WTC11 (cell line): Measurements from ENCODE around the gene ZFPM1. TPM values are rescaled to one million over a fixed set of nuclear protein-coding genes. Genes with fewer than 3 reads are reported as not detected.

Experiments used
- ATAC-seq: fragments of 200-7000 bp; cut with Tn5 transposase; 2 replicates; pipeline ENCODE4 v1.10.0; 2021; ENCODE audit warnings: mild to moderate bottlenecking, moderate library complexity
- CTCF ChIA-PET: fragments of 300-600 bp; sonication (Branson Sonifier 250); formaldehyde crosslinking; loops from one replicate; lab custom pipeline; 2021; ENCODE audit warnings: antibody characterized with exemption; lab: Charles Lee
- POLR2A ChIA-PET: fragments of 350-600 bp; sonication (Branson Sonifier 250); formaldehyde crosslinking; loops from one replicate; lab custom pipeline; 2021; ENCODE audit warnings: antibody characterized with exemption; lab: Charles Lee
- DNase-seq: peaks from one replicate; pipeline ENCODE4 v3.0.0; 2021; ENCODE audit warnings: low spot score
- H3K27ac Mint-ChIP-seq: 2 replicates; pipeline ENCODE4 v1.8.0; 2021; ENCODE audit warnings: mixed read lengths
- H3K27me3 Mint-ChIP-seq: 2 replicates; pipeline ENCODE4 v1.8.0; 2021; ENCODE audit warnings: low read depth, mild to moderate bottlenecking, moderate library complexity, mixed read lengths
- H3K36me3 Mint-ChIP-seq: 2 replicates; pipeline ENCODE4 v1.8.0; 2021; ENCODE audit warnings: mixed read lengths
- H3K4me1 Mint-ChIP-seq: 2 replicates; pipeline ENCODE4 v1.8.0; 2022; ENCODE audit warnings: mixed read lengths
- H3K4me3 Mint-ChIP-seq: 2 replicates; pipeline ENCODE4 v1.8.0; 2021; ENCODE audit warnings: mild to moderate bottlenecking, moderate library complexity, mixed read lengths
- H3K9me3 Mint-ChIP-seq: 2 replicates; pipeline ENCODE4 v1.8.0; 2021; ENCODE audit warnings: mixed read lengths
- ATF3 ChIP-seq: sonication (generic); formaldehyde crosslinking; conservative IDR thresholded peaks from 2 replicates; pipeline ENCODE4 v1.8.1; 2022; ENCODE audit warnings: mild to moderate bottlenecking, missing genetic modification reagents
- ELF4 ChIP-seq: sonication (generic); formaldehyde crosslinking; IDR thresholded peaks from 2 replicates; pipeline ENCODE4 v1.8.1; 2022; ENCODE audit warnings: low read depth, mild to moderate bottlenecking, moderate library complexity, missing genetic modification reagents
- GABPB1 ChIP-seq: sonication (generic); formaldehyde crosslinking; IDR thresholded peaks from 2 replicates; pipeline ENCODE4 v1.8.1; 2023; ENCODE audit warnings: mild to moderate bottlenecking, missing genetic modification reagents
- KAT7 ChIP-seq: sonication (generic); formaldehyde crosslinking; IDR thresholded peaks from 2 replicates; pipeline ENCODE4 v1.8.1; 2023; ENCODE audit warnings: missing genetic modification reagents, mild to moderate bottlenecking, borderline replicate concordance
- RORB ChIP-seq: fragments of 250-450 bp; sonication (Bioruptor Pico); IDR thresholded peaks from 2 replicates; pipeline ENCODE4 v1.9.0; 2021; ENCODE audit warnings: mild to moderate bottlenecking
- SMAD4 ChIP-seq: sonication (generic); formaldehyde crosslinking; IDR thresholded peaks from 2 replicates; pipeline ENCODE4 v1.8.0; 2022; ENCODE audit warnings: mild to moderate bottlenecking, missing genetic modification reagents
- STAT6 ChIP-seq: sonication (generic); formaldehyde crosslinking; conservative IDR thresholded peaks from 2 replicates; pipeline ENCODE4 v1.8.1; 2023; ENCODE audit warnings: mild to moderate bottlenecking, low read depth, missing genetic modification reagents, moderate library complexity
- TCF7 ChIP-seq: sonication (generic); formaldehyde crosslinking; IDR thresholded peaks from 2 replicates; pipeline ENCODE4 v1.8.0; 2022; ENCODE audit warnings: mild to moderate bottlenecking, low read depth, missing genetic modification reagents, moderate library complexity
- TP53 ChIP-seq: sonication (generic); formaldehyde crosslinking; IDR thresholded peaks from 2 replicates; pipeline ENCODE4 v1.8.1; 2023; ENCODE audit warnings: mild to moderate bottlenecking, missing genetic modification reagents
- total RNA-seq: library from RNA; stranded (reverse); gene quantifications from 3 replicates; pipeline ENCODE4 v1.2.3, GENCODE V29; 2021
- TF ChIP-seq, protein P1 (sequence below): fragments of 250-450 bp; sonication (Bioruptor Pico); conservative IDR thresholded peaks from 2 replicates; pipeline ENCODE4 v1.9.0; 2021; ENCODE audit warnings: mild to moderate bottlenecking
- TF ChIP-seq, protein P2 (sequence below): sonication (generic); formaldehyde crosslinking; IDR thresholded peaks from 2 replicates; pipeline ENCODE4 v1.8.0; 2022; ENCODE audit warnings: mild to moderate bottlenecking, missing genetic modification reagents
- TF ChIP-seq, protein P3 (sequence below): sonication (generic); formaldehyde crosslinking; IDR thresholded peaks from 2 replicates; pipeline ENCODE4 v1.8.1; 2023; ENCODE audit warnings: mild to moderate bottlenecking, missing genetic modification reagents
- TF ChIP-seq, protein P4 (sequence below): sonication (generic); formaldehyde crosslinking; IDR thresholded peaks from 2 replicates; pipeline ENCODE4 v1.8.1; 2022; ENCODE audit warnings: mild to moderate bottlenecking, missing genetic modification reagents, moderate library complexity, borderline replicate concordance

Gene ZFPM1
- total RNA-seq, 1 experiment from 2014 or later, result 9.3 TPM

DNA sequence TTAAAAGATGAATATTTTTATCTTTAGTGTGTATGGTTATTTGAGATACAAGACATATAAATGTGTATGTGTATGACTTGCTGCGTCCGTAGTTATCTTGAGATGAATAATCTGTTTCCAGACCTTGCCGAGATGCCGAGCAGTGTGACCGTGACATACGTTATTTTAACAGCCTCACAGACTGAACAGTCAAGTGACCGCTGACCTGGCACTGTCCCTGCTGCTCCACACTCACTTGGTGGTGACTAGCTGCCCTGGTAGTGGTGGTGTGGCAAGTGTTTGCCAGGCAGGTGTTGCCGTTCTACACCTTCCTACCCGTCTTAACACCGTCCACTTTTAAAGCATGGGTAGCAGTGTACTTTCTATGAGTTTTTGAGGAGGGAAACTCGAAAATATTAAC lies 122.2 kb downstream of the ZFPM1 start:
- no peaks in the 10 kb centered on the region for H3K9me3 Mint-ChIP-seq
- POLR2A ChIA-PET, result interaction anchor here (0.6 kb wide), 1 partner anchor 73 kb away, joined by 3 read pairs; no protein-coding TSS in a partner anchor
- H3K4me1 Mint-ChIP-seq, result peaks cover 12% of the 10 kb centered on the region
- H3K36me3 Mint-ChIP-seq, result peaks cover 37% of the 10 kb centered on the region
- no peaks in the 10 kb centered on the region for H3K27me3 Mint-ChIP-seq
- no peak overlapping the region for H3K4me3 Mint-ChIP-seq
- H3K27ac Mint-ChIP-seq, result no peak overlapping the region
- DNase-seq, result no peak
- ATAC-seq, result no peak
- CTCF ChIA-PET, result no interaction called here
- TF ChIP-seq ELF4 (CRISPR knock-in tag) (no peak), TP53 (CRISPR knock-in tag) (no peak), ATF3 (CRISPR knock-in tag) (no peak), TCF7 (CRISPR knock-in tag) (no peak)
- TF ChIP-seq, protein P1, sequence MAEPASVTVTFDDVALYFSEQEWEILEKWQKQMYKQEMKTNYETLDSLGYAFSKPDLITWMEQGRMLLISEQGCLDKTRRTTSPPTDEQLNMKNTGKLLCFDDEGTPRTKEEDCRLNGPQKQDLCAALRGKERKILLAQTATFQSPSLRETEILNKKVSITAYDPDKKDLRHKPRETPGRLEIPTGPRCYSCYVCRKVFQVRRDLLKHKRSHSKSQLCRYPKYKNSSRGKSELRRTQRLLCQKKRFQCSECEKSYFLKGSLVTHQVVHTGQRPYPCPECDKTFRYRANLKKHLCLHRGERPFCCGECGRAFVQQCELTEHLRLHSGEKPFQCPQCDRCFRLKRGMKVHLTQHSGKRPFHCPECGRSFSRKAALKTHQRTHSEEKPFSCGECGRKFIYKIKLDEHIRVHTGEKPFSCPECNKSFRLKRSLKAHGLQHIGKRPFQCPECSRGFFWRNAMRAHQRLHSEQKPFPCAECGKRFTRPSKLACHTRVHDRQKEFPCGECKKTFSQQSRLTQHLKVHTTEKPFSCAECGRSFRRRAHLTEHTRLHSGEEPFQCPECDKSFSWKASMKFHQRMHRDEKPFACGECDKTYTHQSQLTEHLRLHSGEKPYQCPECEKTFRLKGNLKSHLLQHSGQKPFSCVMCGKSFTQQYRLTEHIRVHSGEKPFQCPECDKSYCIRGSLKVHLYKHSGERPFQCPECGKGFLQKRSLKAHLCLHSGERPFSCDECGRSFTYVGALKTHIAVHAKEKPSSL (CRISPR knock-in tag), result no peak

DNA sequence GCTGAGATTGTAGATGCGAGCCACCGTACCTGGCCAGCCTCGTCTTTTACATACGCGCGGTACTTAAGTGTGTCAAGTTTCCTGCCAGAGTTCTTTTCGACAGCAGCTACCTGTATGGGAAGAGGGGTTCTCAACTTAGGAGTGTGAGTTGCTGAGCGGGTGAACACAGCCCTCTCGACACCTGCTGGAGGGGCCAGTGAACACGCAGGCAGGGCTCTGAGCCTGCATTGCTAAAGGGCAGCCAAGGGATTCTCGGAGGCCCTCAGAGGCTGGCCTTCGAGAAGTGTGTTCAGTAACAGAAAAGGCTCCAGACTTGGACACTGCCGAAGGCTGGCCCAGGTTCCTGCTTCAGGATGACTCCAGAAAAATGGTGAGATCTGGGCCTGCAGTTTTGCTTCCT lies 123.2 kb downstream of the ZFPM1 start:
- no peaks in the 10 kb centered on the region for H3K27me3 Mint-ChIP-seq
- POLR2A ChIA-PET, result no interaction called here
- peaks cover 7% of the 10 kb centered on the region for H3K4me1 Mint-ChIP-seq
- no peak overlapping the region for H3K27ac Mint-ChIP-seq
- no peak for DNase-seq
- no peak overlapping the region for H3K4me3 Mint-ChIP-seq
- H3K9me3 Mint-ChIP-seq, result no peaks in the 10 kb centered on the region
- CTCF ChIA-PET, result interaction anchor here (1.1 kb wide), 1 partner anchor 25 kb away, joined by 4 read pairs; no protein-coding TSS in a partner anchor
- no peak for ATAC-seq
- peaks cover 47% of the 10 kb centered on the region for H3K36me3 Mint-ChIP-seq
- TF ChIP-seq TP53 (CRISPR knock-in tag) (no peak), STAT6 (CRISPR knock-in tag) (no peak), RORB (no peak), KAT7 (CRISPR knock-in tag) (no peak), GABPB1 (CRISPR knock-in tag) (no peak), SMAD4 (no peak)
- TF ChIP-seq, protein P2, sequence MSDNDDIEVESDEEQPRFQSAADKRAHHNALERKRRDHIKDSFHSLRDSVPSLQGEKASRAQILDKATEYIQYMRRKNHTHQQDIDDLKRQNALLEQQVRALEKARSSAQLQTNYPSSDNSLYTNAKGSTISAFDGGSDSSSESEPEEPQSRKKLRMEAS (CRISPR knock-in tag), result no peak
- TF ChIP-seq, protein P3, sequence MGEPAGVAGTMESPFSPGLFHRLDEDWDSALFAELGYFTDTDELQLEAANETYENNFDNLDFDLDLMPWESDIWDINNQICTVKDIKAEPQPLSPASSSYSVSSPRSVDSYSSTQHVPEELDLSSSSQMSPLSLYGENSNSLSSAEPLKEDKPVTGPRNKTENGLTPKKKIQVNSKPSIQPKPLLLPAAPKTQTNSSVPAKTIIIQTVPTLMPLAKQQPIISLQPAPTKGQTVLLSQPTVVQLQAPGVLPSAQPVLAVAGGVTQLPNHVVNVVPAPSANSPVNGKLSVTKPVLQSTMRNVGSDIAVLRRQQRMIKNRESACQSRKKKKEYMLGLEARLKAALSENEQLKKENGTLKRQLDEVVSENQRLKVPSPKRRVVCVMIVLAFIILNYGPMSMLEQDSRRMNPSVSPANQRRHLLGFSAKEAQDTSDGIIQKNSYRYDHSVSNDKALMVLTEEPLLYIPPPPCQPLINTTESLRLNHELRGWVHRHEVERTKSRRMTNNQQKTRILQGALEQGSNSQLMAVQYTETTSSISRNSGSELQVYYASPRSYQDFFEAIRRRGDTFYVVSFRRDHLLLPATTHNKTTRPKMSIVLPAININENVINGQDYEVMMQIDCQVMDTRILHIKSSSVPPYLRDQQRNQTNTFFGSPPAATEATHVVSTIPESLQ, result no peak
- TF ChIP-seq, protein P4, sequence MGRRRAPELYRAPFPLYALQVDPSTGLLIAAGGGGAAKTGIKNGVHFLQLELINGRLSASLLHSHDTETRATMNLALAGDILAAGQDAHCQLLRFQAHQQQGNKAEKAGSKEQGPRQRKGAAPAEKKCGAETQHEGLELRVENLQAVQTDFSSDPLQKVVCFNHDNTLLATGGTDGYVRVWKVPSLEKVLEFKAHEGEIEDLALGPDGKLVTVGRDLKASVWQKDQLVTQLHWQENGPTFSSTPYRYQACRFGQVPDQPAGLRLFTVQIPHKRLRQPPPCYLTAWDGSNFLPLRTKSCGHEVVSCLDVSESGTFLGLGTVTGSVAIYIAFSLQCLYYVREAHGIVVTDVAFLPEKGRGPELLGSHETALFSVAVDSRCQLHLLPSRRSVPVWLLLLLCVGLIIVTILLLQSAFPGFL (CRISPR knock-in tag), result no peak
- TF ChIP-seq, protein P1 (CRISPR knock-in tag), result no peak
